HG02870 (cell line): ENCODE measurements around the gene GTF2H1.
"Not testable (repeated sequence)": the region's sequence is repeated elsewhere in the genome, so short reads cannot be mapped to it uniquely, and the experiment has no call there.

ENCODE experiments used
- ATAC-seq: cut with Tn5 transposase; IDR thresholded peaks from one replicate; pipeline ENCODE4 v1.9.1; 2021; ENCODE audit warnings: mild to moderate bottlenecking, moderate library complexity; ENCODE audit not compliant: unreplicated experiment

The GTF2H1 gene

GRCh38 chr11:18372201-18372600, 49.8 kb downstream of the GTF2H1 start:
- no peak for ATAC-seq

- no peak for ATAC-seq
These were observed 52.6 kb downstream of the GTF2H1 start for GRCh38 chr11:18374956-18375355.

- no peak for ATAC-seq
These were observed 53.6 kb downstream of the GTF2H1 start for GRCh38 chr11:18375941-18376340.

- no peak for ATAC-seq
These were observed 56.8 kb downstream of the GTF2H1 start for GRCh38 chr11:18379201-18379600.

- peak; percentile 92 for ATAC-seq
These were observed 61.2 kb downstream of the GTF2H1 start for GRCh38 chr11:18383388-18384156.

GRCh38 chr11:18384157-18384641, 61.8 kb downstream of the GTF2H1 start:
- peak; percentile 23 for ATAC-seq

- ATAC-seq: no peak
These were observed 67.7 kb downstream of the GTF2H1 start for GRCh38 chr11:18390088-18390487.

- ATAC-seq: no peak
These were observed 70.3 kb downstream of the GTF2H1 start for GRCh38 chr11:18392434-18393321.

- ATAC-seq: no peak
These were observed 71.4 kb downstream of the GTF2H1 start for GRCh38 chr11:18393581-18394274.

- peak; percentile 59 for ATAC-seq
These were observed 72.0 kb downstream of the GTF2H1 start, which contains the start of gene LDHA for GRCh38 chr11:18394275-18394927. Gene LDHA, plus strand, starts transcription at chr11:18394563. Its CDS starts 2,280 bp downstream, at chr11:18396843.

- ATAC-seq: no peak
These were observed 72.8 kb downstream of the GTF2H1 start for GRCh38 chr11:18394928-18395734.

- ATAC-seq: peak; percentile 61
These were observed 73.6 kb downstream of the GTF2H1 start for GRCh38 chr11:18395735-18396504.

GRCh38 chr11:18397921-18398320, 75.6 kb downstream of the GTF2H1 start:
- no peak for ATAC-seq

GRCh38 chr11:18401077-18401476, 78.7 kb downstream of the GTF2H1 start:
- ATAC-seq: not testable (repeated sequence)

- no peak for ATAC-seq
These were observed 81.7 kb downstream of the GTF2H1 start for GRCh38 chr11:18404062-18404461.

GRCh38 chr11:18407400-18407799, 85.0 kb downstream of the GTF2H1 start:
- not testable (repeated sequence) for ATAC-seq

GRCh38 chr11:18408558-18409291, 86.4 kb downstream of the GTF2H1 start:
- ATAC-seq: no peak

GRCh38 chr11:18416459-18416858, 94.1 kb downstream of the GTF2H1 start:
- no peak for ATAC-seq
